ENCODE data around the gene JAM3.
"Not testable (repeated sequence)": the region's sequence is repeated elsewhere in the genome, so short reads cannot be mapped to it uniquely, and the experiment has no call there.

Gene JAM3

DNA sequence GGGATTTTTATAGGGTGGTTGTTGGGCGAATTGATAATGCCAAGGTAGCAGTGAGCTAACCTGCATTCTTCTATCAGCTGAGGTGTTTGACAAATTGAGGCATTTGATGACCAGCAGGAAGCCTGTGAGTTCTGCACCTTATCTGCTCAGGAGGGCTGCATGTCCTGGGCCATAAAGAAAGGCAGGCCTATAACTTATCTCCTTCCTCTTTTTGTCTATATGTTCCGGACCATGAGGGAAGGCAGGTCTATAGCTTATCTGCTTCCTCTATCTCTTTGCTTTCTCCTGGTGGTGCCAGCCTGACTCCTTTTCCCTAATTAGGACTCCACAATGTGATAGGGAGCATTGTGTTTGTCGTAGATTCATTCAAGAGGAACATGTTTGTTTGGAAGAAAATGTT, 8.6 kb upstream of the JAM3 start:
- DNase-seq (ENCODE audit: extremely low read depth in 1 of 2, low read depth in 1 of 2) = no peak

DNA sequence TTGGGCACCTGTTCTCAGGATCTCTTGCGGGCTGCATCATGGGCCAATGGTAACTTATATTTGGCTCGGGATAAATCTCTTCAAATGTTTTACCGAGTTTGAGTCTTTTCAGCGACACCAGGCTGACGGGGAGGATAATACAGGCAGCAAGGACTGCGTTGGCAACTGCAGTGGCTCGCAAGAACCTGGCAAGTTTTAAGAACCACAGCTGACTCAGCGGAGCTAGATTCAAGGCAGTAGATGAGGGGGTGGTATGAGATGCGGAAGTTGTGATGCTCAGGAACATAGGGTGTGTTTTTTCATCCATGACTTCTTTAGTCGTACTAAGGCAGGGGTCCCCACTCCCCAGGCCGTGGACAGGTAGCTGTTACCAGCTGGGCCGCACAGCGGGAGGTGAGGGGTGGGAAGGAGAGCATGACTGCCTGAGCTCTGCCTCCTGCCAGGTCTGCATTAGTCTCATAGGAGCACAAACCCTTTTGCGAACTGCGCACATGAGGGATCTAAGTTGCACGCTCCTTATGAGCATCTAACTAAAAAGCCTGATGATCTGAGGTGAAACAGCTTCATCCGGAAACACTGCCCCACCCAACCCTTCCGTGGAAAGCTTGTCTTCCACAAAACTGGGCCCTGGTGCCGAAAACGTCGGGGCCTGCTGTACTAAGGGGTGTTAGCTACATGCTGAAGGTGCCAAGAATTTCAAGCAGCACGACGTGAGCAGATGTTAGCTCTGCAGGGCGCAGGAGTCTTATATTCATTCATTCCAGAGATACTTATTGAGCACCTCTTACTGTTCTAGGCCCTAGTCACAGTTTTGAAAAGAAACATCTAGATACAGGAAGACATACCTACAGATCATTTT, 6.4 kb upstream of the JAM3 start:
- DNase-seq (ENCODE audit: extremely low read depth in 1 of 2, low read depth in 1 of 2) = no peak

DNA sequence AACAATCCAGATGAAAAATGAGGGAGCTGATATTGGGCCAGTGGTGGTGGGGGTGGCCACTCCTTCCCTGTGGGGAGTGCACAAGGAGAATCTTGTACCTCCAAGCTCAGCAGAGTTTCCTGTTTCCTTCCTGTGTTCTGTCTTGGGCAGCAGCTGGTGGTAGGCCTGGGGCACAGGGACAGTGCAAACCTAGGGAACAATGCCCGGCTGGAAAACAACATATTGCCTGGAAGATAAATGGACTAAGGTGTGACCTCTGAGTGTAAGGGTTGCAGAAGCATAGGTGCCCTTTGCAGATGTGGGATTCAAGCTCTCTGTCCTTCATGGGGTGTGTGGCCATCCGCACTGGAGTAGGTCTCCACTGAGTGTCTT, 5.8 kb upstream of the JAM3 start:
- DNase-seq (ENCODE audit: extremely low read depth in 1 of 2, low read depth in 1 of 2) = no peak

DNA sequence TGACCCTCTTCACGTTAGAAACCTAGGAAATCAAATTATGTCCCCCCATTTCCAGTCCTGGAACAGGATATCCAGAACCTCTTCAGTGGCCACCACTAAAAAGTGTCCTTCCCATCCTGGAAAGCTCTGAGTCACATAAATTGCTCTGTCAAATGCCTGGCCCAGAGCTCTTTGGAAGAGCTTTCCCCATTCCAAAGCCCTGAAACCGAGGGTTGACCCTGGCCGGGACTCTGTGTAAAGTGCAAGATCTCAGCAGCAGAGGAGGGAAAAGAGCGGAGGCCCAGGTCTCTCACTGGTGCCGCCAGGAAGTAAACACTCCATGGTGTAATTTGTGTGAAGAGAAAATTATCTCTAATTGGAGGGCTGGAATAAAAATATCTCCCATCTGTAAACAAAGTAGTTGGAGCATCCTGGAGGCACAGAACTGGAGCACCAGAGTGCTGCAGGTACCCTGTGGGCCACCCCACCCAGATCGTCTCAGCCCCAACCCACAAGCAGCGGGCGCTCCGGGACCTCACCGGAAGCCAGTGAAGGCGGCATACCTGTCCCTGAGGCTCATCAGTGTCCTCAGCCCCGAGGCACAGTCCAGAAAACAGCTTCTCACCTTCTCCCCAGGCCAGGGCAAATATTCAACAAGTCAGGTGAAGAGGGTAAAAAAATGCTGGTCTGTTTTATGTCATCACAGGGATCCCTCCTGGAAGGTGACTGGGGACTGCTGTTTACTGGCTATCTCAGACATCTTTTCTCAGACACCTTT, 4.7 kb upstream of the JAM3 start:
- DNase-seq (ENCODE audit: extremely low read depth in 1 of 2, low read depth in 1 of 2) = no peak

DNA sequence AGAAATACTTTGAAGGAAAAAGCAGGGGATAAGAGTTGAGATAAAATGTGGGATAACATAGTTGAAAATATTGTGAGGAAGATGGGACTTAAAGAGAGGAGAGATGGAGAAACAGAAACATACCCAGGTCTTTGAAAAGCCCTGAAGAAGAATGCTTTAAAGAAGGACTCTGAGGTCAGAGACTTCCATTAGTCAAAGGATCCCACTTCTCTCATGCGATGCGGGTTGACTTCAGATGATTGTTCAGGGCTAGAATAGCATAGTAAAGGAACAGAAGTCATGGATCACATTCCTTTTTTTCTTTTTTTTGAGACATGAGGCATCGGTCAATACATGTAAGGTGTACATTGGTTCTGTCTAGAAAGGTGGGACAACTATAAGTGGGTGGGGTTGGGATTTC, 3.5 kb upstream of the JAM3 start:
- no peak for DNase-seq (ENCODE audit: extremely low read depth in 1 of 2, low read depth in 1 of 2)

DNA sequence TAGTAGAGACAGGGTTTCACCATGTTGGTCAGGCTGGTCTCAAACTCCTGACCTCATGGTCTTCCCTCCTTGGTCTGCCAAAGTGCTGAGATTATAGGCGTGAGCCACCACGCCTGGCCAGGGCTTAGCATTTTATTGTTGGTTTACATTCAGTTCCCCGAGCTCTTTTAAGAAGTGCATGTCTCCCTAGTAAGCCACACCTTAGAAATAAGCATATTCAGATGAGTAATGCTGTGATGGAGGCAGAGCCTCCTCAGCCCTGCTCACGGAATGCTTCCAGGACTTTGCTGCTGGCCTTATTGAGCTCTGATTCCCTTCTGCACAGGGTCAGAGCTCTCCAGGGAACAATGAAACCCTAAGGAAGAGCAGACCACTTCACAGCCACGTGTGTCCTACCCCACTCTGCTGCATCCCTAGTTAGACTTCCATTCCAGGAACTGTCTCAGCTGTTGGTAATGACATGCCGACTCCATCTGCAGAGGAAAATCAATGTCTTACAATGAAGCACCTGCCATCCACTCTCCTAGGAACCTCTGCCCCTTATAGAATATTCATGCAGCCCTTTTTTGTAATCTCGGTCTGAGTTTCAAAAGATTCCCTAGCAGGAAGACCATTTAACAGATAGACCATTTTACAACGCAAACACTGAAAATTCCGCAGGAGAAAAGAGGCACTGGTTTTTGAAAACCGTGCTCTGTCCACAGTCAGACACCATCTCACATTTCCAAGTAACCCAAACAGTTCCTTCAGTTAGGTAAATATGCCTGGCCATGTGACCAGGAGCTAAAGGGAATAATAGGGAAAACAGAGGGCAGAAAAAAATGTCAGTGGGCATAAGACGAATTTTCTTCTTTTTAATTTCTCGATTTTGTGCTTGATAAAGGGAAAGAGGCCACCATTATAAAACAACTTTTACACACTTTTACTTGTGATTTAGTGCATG, 1.7 kb upstream of the JAM3 start:
- DNase-seq (ENCODE audit: extremely low read depth in 1 of 2, low read depth in 1 of 2) = no peak

DNA sequence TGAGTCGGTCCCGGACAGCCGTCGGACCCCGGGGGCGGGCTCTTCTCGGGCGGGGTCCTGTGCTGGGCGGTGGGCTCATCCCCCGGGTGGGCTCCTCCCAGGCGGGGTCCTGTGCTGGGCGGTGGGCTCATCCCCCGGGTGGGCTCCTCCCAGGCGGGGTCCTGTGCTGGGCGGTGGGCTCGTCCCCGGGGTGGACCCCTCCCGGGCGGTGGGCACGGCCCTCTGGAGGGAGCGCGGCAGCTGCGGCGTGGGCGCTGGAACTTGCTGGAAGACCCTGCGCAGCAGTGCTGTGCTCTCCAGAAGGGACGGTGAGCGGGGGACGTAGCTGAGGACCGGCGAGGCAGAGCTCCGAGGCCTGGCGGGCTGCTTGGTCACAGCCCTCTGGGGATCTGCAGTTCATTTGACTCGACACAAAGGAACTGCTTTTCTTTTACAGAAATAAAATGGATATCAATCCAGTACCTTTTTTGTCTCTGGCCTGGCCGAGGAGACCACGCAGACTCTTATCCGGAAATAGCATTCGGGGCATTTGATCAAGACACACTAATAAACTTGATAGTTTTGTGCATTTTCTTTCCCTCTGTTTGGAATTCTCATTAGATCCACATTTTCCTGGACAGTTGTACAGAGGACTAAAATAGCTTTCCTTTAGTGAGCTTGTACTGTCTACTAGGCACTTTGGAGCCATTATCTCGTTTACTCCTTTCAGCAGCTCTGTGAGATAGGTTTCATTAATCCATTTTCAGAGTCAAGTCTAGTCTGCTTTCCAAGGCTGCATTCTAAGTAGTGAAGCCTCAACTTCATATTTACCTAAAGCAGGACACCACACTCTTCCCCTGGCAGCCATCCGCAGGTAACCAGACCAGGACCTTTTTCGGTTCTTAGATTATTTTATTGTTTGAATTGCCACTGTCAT, 812 bp downstream of the JAM3 start:
- DNase-seq (ENCODE audit: extremely low read depth in 1 of 2, low read depth in 1 of 2) = no peak

DNA sequence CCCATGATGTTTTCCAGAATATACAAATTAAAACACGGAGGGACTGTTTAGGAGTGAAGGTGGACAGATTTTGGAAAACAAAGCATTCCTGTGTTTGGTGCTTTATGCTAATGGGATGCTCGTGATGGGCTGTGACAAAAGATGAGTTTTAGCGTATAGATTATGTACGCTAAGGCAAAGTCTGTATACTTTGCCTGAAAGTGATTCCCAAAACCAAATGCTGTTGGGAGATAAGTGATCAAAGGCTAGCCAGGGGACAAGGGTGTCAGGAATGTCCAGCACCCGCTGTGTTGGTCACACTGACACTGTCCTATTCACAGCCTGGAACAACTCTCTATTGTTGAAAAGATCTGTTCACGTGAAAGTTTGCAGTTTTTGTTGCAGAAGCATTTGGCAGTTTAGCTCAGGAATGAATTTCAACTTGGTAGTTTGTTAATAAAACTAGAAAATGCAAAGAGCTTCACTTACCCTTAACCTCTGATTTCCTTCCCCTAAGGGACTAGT, 1.5 kb downstream of the JAM3 start:
- no peak for DNase-seq (ENCODE audit: extremely low read depth in 1 of 2, low read depth in 1 of 2)

DNA sequence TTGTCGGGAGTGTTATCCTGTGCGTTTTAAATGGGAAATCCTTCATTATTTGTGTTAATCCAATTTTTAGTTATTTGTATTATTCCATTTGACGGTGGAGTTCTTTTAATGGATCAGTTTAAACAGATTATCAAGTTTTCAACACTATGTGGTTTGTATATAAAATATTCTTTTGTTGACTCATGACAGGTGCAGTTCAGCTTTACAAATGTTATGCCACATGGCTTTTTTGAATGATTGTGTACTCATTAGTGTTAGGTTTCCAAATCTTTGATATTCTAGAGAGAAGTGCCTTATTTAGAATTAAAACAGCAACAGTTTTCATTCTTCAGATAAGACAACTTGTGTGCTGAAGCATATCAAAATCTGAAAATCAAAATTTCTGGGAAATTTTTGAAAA, 2.4 kb downstream of the JAM3 start:
- DNase-seq (ENCODE audit: extremely low read depth in 1 of 2, low read depth in 1 of 2) = no peak

DNA sequence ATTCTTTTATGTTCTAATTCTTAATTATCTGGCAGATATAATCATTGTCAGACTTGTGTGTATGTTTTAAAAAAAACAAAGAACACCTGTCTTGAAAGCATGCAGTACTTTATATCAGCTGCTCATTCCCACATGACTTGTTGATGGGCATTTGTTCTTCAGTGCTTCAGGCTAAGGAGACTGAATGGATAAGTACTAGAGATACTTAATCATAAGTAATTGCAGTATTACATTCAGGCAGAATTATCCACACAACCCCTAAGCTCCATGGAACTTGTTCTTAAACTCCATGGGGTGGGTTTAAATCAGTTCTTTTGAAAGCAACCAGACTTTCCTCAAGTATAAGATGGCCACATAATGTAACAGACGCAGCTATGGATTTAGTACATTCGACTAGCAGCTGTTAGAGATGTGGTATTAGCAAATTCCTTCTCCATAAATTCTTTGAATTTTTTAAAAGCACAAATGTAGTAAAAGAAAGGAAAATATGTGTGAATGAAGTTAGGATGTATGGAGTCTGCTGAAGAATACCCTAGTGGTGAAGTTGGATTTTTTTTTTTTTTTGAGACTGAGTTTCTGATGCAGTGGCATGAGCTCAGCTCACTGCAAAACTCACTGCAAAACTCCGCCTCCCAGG, 3.0 kb downstream of the JAM3 start:
- no peak for DNase-seq (ENCODE audit: extremely low read depth in 1 of 2, low read depth in 1 of 2)

DNA sequence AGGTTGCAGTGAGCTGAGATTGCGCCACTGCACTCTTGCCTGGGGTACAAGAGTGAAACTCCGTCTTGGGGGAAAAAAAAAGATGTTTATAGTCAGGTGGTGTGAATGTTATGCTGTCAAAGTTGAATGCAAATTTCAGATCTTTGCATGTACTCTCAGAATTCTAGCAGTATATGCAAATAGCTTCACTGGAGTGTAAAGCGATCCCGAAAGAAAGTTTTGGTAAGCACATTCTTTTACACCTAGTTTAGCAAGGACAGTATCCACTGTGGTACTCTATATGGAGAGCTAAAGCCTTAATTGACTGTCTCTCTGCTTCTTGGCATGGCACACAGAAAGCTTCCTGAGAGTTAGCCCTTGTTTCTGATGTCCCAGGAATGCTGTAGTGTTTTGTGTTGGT, 4.0 kb downstream of the JAM3 start:
- DNase-seq (ENCODE audit: extremely low read depth in 1 of 2, low read depth in 1 of 2) = no peak

DNA sequence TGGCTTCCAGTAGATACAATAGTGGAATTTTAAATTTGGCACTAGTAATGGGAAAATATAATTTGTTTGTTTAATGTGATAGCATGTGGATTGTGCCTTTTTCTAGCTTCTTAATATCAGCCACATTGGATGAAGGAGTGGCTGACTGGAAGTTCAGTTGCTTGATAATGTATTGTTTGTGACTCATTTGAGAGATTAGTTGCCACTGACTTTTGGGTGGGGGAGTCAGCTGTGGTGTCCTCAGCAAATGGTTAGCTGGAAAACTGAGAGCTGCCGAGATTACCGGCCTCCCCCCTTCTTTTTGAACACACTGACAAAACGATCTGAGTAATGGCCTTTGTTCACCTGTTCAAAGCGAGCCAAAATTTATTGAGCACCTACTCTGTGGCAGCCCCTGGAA, 5.5 kb downstream of the JAM3 start:
- DNase-seq (ENCODE audit: extremely low read depth in 1 of 2, low read depth in 1 of 2) = no peak

DNA sequence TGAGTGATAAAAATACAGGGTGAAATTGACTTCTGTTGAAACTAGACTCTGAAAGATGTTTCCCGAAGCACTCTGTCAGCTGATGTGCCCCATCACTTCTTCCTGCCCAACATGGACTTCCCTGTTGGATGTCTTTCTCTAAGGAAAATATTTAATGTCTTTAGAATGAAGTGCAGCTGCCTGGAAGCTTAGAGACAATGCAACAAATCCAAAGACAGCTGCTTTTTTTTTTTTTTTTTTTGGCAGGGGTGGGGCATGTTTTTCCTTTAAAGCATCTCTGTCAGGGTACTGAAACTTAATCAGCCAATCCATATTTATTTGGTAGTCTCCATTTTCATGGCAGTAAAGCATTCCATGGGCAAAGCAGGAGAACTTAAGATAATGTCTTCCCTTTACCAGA, 5.9 kb downstream of the JAM3 start:
- DNase-seq (ENCODE audit: extremely low read depth in 1 of 2, low read depth in 1 of 2) = no peak

DNA sequence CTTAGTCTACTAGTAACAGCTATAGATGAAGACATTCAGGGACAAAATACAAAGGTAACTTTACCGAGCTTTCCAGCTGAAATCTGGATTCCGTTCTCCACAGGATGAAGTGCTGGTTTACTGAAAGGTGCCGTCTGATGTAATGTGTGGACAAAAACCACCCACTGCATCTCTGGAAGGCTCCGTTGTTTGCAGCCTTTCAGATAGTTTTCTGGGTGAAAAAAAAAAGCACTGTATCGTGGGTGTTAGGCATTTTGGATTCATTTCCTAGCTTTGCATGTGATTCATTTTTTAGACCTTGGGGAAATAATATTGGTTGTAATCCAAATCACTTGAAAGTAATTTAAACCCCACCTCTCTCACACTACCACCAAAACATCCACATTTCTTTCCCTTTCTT, 10.4 kb downstream of the JAM3 start:
- no peak for DNase-seq (ENCODE audit: extremely low read depth in 1 of 2, low read depth in 1 of 2)

DNA sequence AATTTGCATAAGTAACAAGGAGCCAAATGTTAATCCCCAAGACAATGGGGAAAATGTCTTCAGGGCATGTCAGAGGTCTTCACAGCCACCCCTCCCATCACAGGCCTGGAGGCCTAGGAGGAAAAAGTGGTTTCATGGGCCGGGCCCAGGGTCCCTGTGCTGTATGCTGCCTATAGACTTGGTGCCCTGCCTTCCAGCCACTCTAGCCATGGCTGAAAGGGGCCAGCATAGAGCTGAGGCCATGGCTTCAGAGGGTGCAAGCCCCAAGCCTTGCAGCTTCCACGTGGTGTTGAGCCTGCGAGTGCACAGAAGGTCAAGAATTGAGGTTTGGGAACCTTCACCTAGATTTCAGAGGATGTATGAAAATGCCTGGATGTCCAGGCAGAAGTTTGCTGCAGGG, 12.4 kb downstream of the JAM3 start:
- DNase-seq (ENCODE audit: extremely low read depth in 1 of 2, low read depth in 1 of 2) = not testable (repeated sequence)

DNA sequence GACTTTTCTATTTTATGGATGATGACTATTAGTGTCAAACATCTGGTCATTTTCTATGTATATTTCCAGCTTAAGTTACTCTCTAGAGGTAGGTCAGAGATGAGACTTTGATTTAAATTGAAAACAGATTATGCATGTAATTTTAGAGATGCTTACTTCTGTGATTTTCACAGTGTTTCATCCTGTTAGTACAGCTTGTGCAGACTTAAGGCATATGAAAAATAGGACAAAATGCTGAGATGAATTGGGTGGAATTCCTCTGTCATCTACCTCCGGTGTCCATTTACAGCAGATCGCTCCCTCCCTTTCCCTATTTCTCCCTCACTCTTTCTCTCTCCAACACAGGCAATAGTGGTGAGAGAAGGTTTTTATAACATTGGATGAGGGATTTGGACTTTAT, 14.1 kb downstream of the JAM3 start:
- no peak for DNase-seq (ENCODE audit: extremely low read depth in 1 of 2, low read depth in 1 of 2)

DNA sequence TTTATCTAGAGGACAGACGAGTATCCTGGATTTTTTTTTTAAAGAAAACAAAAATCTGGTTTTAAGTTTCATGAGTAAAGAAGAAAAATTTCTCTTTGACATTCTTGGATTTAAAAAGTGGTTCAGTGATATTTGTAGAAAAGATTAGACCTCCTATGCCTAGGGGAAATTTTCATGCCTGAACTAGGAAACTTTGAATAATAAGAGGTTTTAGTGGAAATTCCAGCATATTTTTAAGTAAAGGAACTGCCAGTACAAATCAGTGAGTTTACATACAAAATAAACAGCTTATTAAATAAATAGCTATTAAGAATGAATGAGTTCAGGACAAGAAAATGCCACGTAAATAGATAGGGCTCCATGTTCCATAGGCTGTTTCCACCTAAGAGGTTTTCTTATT, 17.5 kb downstream of the JAM3 start:
- no peak for DNase-seq (ENCODE audit: extremely low read depth in 1 of 2, low read depth in 1 of 2)

DNA sequence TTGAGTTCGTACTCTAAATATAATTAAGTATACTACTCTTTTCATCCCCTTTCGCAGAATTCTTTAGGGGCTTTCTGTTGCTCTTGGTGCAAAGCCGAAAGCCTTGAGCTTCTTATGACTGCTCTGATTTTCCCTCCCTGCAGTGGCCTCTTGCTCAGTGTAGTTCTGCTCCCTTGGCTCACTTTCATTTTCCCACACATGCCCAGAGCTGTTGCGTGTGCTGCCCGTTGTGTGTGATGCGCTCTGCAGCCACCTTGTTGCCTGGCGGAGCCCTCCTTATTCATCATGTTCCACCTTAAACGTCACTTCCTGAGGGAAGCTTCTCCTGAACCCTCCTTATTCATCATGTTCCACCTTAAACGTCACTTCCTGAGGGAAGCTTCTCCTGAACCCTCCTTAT, 23.1 kb downstream of the JAM3 start:
- not testable (repeated sequence) for DNase-seq (ENCODE audit: extremely low read depth in 1 of 2, low read depth in 1 of 2)

DNA sequence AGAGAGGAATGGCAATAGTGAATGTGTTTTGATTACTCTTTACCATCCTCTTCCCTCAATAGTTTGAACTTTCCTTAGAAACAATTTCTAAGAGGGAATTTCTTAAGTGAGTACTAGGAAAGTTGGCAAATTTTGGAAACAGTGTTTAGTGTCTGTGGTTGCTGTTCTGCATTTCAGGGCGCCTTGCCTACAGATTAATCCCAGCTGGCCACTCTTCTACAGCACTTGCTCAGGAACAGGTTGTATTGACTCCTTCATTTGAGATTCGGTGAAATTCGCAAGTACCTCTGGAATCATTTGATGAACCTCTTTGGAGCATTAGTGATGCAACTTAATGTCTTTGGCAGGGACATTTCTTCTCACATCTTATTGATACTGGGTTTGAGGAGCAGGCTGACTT, 28.3 kb downstream of the JAM3 start:
- no peak for DNase-seq (ENCODE audit: extremely low read depth in 1 of 2, low read depth in 1 of 2)

All from stimulated activated CD8-positive, alpha-beta memory T cell treated with anti-CD3 and anti-CD28 coated beads, Interleukin-7, amount 100 ng/mL, for 48 hours (primary cell).